ENCODE measurements around the gene IL36B.

IL36B gene

DNA sequence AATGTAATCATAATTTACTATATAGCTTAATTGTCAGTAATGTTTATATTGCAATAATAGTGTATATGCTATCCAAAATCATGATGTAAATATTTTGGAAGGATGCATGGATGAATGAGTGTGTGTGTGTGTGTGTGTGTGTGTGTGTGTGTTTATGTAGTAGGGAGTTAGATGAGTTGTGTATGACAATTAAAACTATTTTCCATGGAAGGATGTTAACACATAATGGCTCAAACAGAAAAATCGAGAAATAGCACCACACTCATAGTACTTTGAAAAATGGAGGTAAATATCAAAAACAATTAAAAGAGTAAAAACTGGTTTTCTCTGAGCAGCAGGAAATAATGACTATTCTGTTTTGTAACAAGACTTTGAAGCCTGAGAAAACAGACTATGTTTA is 55.5 kb downstream of the IL36B start:
- H3K36me3 ChIP-seq (ENCODE audit: control insufficient read depth in 1 of 2, insufficient read depth in 2 of 2, low read length in 2 of 2), result no peaks in the 10 kb centered on the region
- peaks cover 5 to 21% of the 10 kb centered on the region in 2 donors for H3K9me3 ChIP-seq (ENCODE audit: control insufficient read depth in 1 of 2, low read length in 2 of 2)
- H3K27ac ChIP-seq (ENCODE audit: low read depth, low read length), result no peak overlapping the region
- H3K4me1 ChIP-seq (ENCODE audit: control insufficient read depth in 1 of 2, insufficient read depth in 2 of 2, low read length in 2 of 2), result no peaks in the 10 kb centered on the region
- H3K4me3 ChIP-seq (ENCODE audit: low read depth in 1 of 2, low read length in 2 of 2), result no peak overlapping the region
- H3K9ac ChIP-seq (ENCODE audit: low read depth in 1 of 2, low read length in 2 of 2), result no peak overlapping the region
- no peaks in the 10 kb centered on the region for H3K27me3 ChIP-seq (ENCODE audit: control insufficient read depth in 1 of 2, insufficient read depth in 2 of 2, low read length in 2 of 2)

DNA sequence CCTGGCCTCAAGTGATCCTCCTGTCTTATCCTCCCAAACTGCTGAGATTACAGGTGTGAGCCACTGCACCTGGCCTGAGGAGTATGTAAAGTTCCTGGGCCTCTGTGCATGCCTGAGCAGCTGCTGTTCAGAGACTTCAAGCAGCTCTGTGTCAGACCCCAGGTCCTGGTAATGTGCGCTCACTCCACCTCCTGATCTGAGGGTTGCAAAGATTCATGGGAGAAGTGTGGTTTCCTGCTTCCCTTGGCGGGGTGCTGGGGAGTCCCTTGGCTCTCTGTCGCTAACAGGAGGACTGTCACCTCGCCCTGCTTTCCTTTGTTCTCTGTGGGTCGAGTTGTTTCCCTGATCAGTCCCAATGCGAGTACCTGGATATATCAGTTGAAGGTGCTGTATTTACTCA is 56.0 kb downstream of the IL36B start:
- Histone ChIP-seq H3K4me3 (ENCODE audit: low read depth in 1 of 2, low read length in 2 of 2) (no peak overlapping the region), H3K27me3 (ENCODE audit: control insufficient read depth in 1 of 2, insufficient read depth in 2 of 2, low read length in 2 of 2) (no peaks in the 10 kb centered on the region), H3K9me3 (ENCODE audit: control insufficient read depth in 1 of 2, low read length in 2 of 2) (peaks cover 7 to 21% of the 10 kb centered on the region in 2 donors), H3K9ac (ENCODE audit: low read depth in 1 of 2, low read length in 2 of 2) (no peak overlapping the region), H3K4me1 (ENCODE audit: control insufficient read depth in 1 of 2, insufficient read depth in 2 of 2, low read length in 2 of 2) (no peaks in the 10 kb centered on the region), H3K27ac (ENCODE audit: low read depth, low read length) (no peak overlapping the region), H3K36me3 (ENCODE audit: control insufficient read depth in 1 of 2, insufficient read depth in 2 of 2, low read length in 2 of 2) (no peaks in the 10 kb centered on the region)

DNA sequence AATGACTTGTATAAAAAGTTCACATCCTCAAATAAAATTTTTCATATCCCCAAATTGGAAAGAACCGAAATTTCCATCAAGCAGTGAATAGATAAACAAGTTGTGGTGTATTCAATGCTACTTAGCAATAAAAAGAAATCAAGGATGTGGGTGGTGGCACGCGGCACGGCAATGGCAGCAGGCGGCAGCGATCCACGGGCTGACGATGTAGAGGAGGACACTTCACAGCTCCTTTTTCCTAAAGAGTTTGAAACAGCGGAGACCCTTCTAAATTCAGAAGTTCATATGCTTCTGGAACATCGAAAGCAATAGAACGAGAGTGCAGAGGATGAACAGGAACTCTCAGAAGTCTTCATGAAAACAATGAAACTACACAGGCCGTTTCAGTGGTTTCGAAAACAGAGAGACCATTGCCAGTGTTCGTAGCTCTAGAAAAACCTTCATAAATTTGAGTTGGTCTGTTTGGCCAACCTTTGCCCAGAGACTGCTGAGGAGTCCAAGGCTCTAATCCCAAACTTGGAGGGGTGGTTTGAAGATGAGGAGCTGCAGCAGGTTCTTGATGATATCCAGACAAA is 57.2 kb downstream of the IL36B start:
- no peak overlapping the region for H3K27ac ChIP-seq (ENCODE audit: low read depth, low read length)
- H3K9ac ChIP-seq (ENCODE audit: low read depth in 1 of 2, low read length in 2 of 2), result no peak overlapping the region
- H3K4me3 ChIP-seq (ENCODE audit: low read depth in 1 of 2, low read length in 2 of 2), result no peak overlapping the region
- no peaks in the 10 kb centered on the region for H3K27me3 ChIP-seq (ENCODE audit: control insufficient read depth in 1 of 2, insufficient read depth in 2 of 2, low read length in 2 of 2)
- no peaks in the 10 kb centered on the region for H3K36me3 ChIP-seq (ENCODE audit: control insufficient read depth in 1 of 2, insufficient read depth in 2 of 2, low read length in 2 of 2)
- peaks cover 6 to 9% of the 10 kb centered on the region in 2 donors for H3K9me3 ChIP-seq (ENCODE audit: control insufficient read depth in 1 of 2, low read length in 2 of 2)
- no peaks in the 10 kb centered on the region for H3K4me1 ChIP-seq (ENCODE audit: control insufficient read depth in 1 of 2, insufficient read depth in 2 of 2, low read length in 2 of 2)

DNA sequence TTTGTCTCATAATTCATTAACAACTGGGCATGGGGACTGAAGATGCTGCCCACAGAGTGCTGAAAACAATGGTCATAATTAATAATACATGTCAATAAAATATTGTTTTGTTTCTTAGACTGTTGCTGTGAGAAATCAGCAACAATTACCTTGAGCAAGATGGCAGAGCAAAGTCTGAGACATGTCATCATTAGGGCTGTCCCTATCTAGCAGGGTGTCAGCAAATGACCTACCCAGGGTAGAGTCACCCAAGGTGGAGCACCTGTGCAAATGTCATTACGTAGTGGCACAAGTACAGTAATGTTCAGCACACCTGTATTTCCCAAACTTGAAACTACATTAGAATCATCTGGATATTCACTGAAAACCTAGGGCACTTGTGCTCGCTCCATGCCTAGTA is 58.0 kb downstream of the IL36B start:
- no peak overlapping the region for H3K27ac ChIP-seq (ENCODE audit: low read depth, low read length)
- no peaks in the 10 kb centered on the region for H3K36me3 ChIP-seq (ENCODE audit: control insufficient read depth in 1 of 2, insufficient read depth in 2 of 2, low read length in 2 of 2)
- no peaks in the 10 kb centered on the region for H3K27me3 ChIP-seq (ENCODE audit: control insufficient read depth in 1 of 2, insufficient read depth in 2 of 2, low read length in 2 of 2)
- H3K4me3 ChIP-seq (ENCODE audit: low read depth in 1 of 2, low read length in 2 of 2), result no peak overlapping the region
- no peak overlapping the region for H3K9ac ChIP-seq (ENCODE audit: low read depth in 1 of 2, low read length in 2 of 2)
- H3K4me1 ChIP-seq (ENCODE audit: control insufficient read depth in 1 of 2, insufficient read depth in 2 of 2, low read length in 2 of 2), result no peaks in the 10 kb centered on the region
- peaks cover 2% of the 10 kb centered on the region in 2 donors for H3K9me3 ChIP-seq (ENCODE audit: control insufficient read depth in 1 of 2, low read length in 2 of 2)

DNA sequence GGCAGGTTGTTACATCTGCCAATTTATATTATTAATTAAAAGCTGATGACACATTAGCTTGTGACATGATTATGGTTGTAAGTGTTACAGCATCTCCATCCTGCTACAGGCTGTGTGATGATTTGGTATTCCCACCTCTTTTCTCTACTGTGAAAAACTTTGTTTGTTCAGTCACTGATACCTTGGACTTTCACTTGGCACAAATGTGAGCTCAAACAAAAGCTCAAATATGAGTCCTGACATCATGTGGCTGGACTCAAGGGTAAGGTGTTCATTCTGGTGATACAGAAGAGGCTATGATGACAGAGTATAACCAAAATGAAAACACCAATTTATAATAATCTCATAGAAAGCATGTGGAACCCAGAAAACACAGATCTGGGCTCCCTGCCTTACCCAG is 58.8 kb downstream of the IL36B start:
- Histone ChIP-seq H3K27me3 (ENCODE audit: control insufficient read depth in 1 of 2, insufficient read depth in 2 of 2, low read length in 2 of 2) (no peaks in the 10 kb centered on the region), H3K9me3 (ENCODE audit: control insufficient read depth in 1 of 2, low read length in 2 of 2) (peaks cover 0 to 2% of the 10 kb centered on the region in 2 donors), H3K4me1 (ENCODE audit: control insufficient read depth in 1 of 2, insufficient read depth in 2 of 2, low read length in 2 of 2) (no peaks in the 10 kb centered on the region), H3K36me3 (ENCODE audit: control insufficient read depth in 1 of 2, insufficient read depth in 2 of 2, low read length in 2 of 2) (no peaks in the 10 kb centered on the region), H3K4me3 (ENCODE audit: low read depth in 1 of 2, low read length in 2 of 2) (no peak overlapping the region), H3K9ac (ENCODE audit: low read depth in 1 of 2, low read length in 2 of 2) (no peak overlapping the region), H3K27ac (ENCODE audit: low read depth, low read length) (no peak overlapping the region)

DNA sequence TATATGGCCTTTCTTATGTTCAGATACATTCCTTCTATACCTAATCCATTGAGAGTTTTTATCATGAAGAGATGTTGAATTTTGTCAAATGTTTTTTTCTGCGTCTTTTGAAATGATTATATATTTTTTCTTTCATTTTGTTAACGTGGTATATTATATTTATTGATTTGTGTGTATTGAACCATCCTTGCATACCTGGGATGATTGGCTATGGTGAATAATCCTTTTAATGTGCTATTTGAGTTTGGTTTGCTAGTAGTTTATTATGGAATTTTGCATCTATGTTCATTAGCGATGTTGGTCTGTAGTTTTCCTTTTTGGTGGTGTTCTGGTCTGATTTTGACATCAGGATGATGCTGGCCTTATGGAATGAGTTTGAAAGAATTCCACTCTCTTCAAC is 63.1 kb downstream of the IL36B start:
- Histone ChIP-seq H3K4me3 (ENCODE audit: low read depth in 1 of 2, low read length in 2 of 2) (no peak overlapping the region), H3K27me3 (ENCODE audit: control insufficient read depth in 1 of 2, insufficient read depth in 2 of 2, low read length in 2 of 2) (no peaks in the 10 kb centered on the region), H3K9me3 (ENCODE audit: control insufficient read depth in 1 of 2, low read length in 2 of 2) (peaks cover 0 to 2% of the 10 kb centered on the region in 2 donors), H3K27ac (ENCODE audit: low read depth, low read length) (no peak overlapping the region), H3K9ac (ENCODE audit: low read depth in 1 of 2, low read length in 2 of 2) (no peak overlapping the region), H3K36me3 (ENCODE audit: control insufficient read depth in 1 of 2, insufficient read depth in 2 of 2, low read length in 2 of 2) (no peaks in the 10 kb centered on the region), H3K4me1 (ENCODE audit: control insufficient read depth in 1 of 2, insufficient read depth in 2 of 2, low read length in 2 of 2) (no peaks in the 10 kb centered on the region)

DNA sequence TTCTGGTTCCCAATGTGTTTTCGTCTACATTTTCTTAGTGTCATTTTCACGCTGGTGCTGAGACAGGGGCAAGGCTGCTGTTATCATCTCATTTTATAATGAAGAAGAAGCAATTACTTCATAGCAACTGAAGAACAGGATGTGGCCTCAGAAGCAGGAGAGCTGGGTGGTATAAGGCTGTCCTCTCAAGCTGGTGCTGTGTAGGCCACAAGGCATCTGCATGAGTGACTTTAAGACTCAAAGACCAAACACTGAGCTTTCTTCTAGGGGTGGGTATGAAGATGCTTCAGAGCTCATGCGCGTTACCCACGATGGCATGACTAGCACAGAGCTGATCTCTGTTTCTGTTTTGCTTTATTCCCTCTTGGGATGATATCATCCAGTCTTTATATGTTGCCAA is 67.6 kb downstream of the IL36B start:
- H3K9ac ChIP-seq (ENCODE audit: low read depth in 1 of 2, low read length in 2 of 2), result no peak overlapping the region
- peaks cover 0 to 18% of the 10 kb centered on the region in 2 donors for H3K27me3 ChIP-seq (ENCODE audit: control insufficient read depth in 1 of 2, insufficient read depth in 2 of 2, low read length in 2 of 2)
- H3K27ac ChIP-seq (ENCODE audit: low read depth, low read length), result no peak overlapping the region
- H3K4me3 ChIP-seq (ENCODE audit: low read depth in 1 of 2, low read length in 2 of 2), result no peak overlapping the region
- H3K4me1 ChIP-seq (ENCODE audit: control insufficient read depth in 1 of 2, insufficient read depth in 2 of 2, low read length in 2 of 2), result no peaks in the 10 kb centered on the region
- no peaks in the 10 kb centered on the region for H3K36me3 ChIP-seq (ENCODE audit: control insufficient read depth in 1 of 2, insufficient read depth in 2 of 2, low read length in 2 of 2)
- H3K9me3 ChIP-seq (ENCODE audit: control insufficient read depth in 1 of 2, low read length in 2 of 2), result no peaks in the 10 kb centered on the region

DNA sequence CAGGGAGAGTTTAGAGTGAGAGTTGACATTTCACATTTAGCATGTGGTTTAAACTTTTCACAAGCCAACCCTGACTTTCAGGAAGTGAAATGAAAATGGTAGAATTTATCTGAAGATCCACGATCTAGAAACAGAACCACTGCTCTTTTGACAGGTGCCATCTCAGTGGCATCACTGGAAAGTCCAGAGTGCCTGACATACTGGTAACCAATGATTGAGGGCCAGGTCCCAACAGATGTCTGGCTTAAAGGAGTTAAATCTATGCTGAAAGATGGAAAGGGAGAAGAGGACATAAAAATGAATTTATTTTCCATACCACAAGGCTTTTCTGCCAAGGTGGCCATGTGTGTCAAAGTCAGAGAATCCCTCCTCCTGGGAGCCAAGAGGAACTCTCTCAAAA is 72.1 kb downstream of the IL36B start:
- no peaks in the 10 kb centered on the region for H3K4me1 ChIP-seq (ENCODE audit: control insufficient read depth in 1 of 2, insufficient read depth in 2 of 2, low read length in 2 of 2)
- H3K36me3 ChIP-seq (ENCODE audit: control insufficient read depth in 1 of 2, insufficient read depth in 2 of 2, low read length in 2 of 2), result no peaks in the 10 kb centered on the region
- no peak overlapping the region for H3K9ac ChIP-seq (ENCODE audit: low read depth in 1 of 2, low read length in 2 of 2)
- H3K27me3 ChIP-seq (ENCODE audit: control insufficient read depth in 1 of 2, insufficient read depth in 2 of 2, low read length in 2 of 2), result peaks cover 0 to 26% of the 10 kb centered on the region in 2 donors
- no peak overlapping the region for H3K27ac ChIP-seq (ENCODE audit: low read depth, low read length)
- H3K4me3 ChIP-seq (ENCODE audit: low read depth in 1 of 2, low read length in 2 of 2), result no peak overlapping the region
- H3K9me3 ChIP-seq (ENCODE audit: control insufficient read depth in 1 of 2, low read length in 2 of 2), result no peaks in the 10 kb centered on the region

DNA sequence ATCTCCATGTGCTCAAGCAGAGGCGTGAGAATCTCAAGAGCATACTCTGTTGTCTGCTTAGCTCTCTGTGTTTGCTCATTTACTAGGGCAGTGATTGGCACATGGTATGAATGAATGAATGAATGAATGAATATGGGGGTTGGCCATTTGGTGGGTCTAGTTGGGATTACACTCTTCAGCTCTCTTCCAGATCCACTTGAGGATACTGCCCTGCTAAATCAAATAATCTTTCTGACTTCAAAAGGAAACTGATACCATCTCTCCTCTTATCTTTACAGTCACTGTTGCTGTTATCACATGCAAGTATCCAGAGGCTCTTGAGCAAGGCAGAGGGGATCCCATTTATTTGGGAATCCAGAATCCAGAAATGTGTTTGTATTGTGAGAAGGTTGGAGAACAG is 72.9 kb downstream of the IL36B start:
- Histone ChIP-seq H3K36me3 (ENCODE audit: control insufficient read depth in 1 of 2, insufficient read depth in 2 of 2, low read length in 2 of 2) (no peaks in the 10 kb centered on the region), H3K9me3 (ENCODE audit: control insufficient read depth in 1 of 2, low read length in 2 of 2) (no peaks in the 10 kb centered on the region), H3K4me3 (ENCODE audit: low read depth in 1 of 2, low read length in 2 of 2) (no peak overlapping the region), H3K9ac (ENCODE audit: low read depth in 1 of 2, low read length in 2 of 2) (no peak overlapping the region), H3K27me3 (ENCODE audit: control insufficient read depth in 1 of 2, insufficient read depth in 2 of 2, low read length in 2 of 2) (peaks cover 0 to 26% of the 10 kb centered on the region in 2 donors), H3K4me1 (ENCODE audit: control insufficient read depth in 1 of 2, insufficient read depth in 2 of 2, low read length in 2 of 2) (no peaks in the 10 kb centered on the region), H3K27ac (ENCODE audit: low read depth, low read length) (no peak overlapping the region)

DNA sequence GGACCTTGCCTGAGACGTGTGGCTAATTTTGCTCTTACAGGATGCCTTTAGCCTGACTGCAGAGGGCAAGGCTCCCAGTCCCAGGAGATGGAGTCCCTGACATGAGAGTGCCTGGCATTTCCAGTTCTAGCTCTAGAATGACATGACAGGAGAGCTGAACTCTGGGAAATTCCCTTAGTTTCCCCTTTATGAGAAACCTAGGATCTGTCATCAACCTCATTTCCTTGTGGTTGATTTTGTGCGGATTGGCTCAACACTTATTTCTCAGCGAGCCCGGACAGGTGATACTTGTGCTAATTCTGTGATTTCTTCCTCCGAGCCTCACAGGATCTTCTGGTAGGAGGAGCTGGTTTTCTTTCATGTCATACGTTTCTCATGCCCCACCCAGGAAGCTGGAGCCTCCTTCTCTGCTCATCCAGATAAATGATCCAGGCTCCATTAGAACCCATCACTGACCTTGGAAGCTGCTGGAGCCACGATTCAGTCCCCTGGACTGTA is 75.1 kb downstream of the IL36B start, which contains the start of gene IL36G:
Gene IL36G, plus strand, starts transcription at position 448 of the 498 bp plus-strand sequence. CDS start 633 bp downstream, outside the sequence.
- Histone ChIP-seq H3K36me3 (ENCODE audit: control insufficient read depth in 1 of 2, insufficient read depth in 2 of 2, low read length in 2 of 2) (no peaks in the 10 kb centered on the region), H3K27me3 (ENCODE audit: control insufficient read depth in 1 of 2, insufficient read depth in 2 of 2, low read length in 2 of 2) (peaks cover 3 to 20% of the 10 kb centered on the region in 2 donors), H3K4me3 (ENCODE audit: low read depth in 1 of 2, low read length in 2 of 2) (no peak within 1 kb of the TSS), H3K4me1 (ENCODE audit: control insufficient read depth in 1 of 2, insufficient read depth in 2 of 2, low read length in 2 of 2) (no peaks in the 10 kb centered on the region), H3K27ac (ENCODE audit: low read depth, low read length) (no peak within 1 kb of the TSS), H3K9me3 (ENCODE audit: control insufficient read depth in 1 of 2, low read length in 2 of 2) (no peaks in the 10 kb centered on the region), H3K9ac (ENCODE audit: low read depth in 1 of 2, low read length in 2 of 2) (no peak within 1 kb of the TSS)
